Activated CD4-positive, alpha-beta T cell treated with anti-CD3 and anti-CD28 coated beads for 1 hour (primary cell): Measurements from ENCODE around the gene OTOP2.

Experiments used
- DNase-seq: peaks from one replicate; pipeline ENCODE4 v3.0.0-alpha.2; 2020

Gene OTOP2, protein sequence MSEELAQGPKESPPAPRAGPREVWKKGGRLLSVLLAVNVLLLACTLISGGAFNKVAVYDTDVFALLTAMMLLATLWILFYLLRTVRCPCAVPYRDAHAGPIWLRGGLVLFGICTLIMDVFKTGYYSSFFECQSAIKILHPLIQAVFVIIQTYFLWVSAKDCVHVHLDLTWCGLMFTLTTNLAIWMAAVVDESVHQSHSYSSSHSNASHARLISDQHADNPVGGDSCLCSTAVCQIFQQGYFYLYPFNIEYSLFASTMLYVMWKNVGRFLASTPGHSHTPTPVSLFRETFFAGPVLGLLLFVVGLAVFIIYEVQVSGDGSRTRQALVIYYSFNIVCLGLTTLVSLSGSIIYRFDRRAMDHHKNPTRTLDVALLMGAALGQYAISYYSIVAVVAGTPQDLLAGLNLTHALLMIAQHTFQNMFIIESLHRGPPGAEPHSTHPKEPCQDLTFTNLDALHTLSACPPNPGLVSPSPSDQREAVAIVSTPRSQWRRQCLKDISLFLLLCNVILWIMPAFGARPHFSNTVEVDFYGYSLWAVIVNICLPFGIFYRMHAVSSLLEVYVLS

DNA sequence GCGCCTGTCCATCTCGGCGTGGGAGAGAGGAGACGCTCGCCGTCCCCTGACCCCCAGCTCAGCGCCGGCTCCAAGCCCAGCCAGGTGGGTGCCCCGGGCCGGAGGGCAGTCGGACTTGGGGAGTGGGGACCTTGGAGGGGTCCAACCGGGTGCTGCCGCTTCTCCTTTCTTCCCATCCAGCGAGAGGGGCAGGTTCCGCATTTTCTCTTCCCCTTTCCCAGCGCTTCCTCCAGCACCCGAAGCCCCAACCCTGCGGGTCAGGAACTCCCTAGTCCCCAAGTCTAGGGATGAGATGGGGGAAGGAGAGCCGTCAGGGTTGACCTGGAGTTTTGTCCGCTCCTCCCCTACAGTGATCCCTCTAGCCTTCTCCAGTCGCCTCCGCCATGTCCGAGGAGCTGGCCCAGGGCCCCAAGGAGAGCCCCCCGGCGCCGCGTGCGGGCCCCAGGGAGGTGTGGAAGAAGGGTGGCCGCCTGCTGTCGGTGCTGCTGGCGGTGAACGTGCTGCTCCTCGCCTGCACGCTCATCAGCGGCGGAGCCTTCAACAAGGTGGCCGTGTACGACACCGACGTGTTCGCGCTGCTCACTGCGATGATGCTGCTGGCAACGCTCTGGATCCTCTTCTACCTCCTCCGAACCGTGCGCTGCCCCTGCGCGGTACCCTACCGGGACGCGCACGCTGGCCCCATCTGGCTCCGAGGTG lies at the start of gene OTOP2:
Gene OTOP2, plus strand, starts transcription at position 24 of the 699 bp plus-strand sequence. Its CDS starts 360 bp downstream, at position 384.
- no peak for DNase-seq

DNA sequence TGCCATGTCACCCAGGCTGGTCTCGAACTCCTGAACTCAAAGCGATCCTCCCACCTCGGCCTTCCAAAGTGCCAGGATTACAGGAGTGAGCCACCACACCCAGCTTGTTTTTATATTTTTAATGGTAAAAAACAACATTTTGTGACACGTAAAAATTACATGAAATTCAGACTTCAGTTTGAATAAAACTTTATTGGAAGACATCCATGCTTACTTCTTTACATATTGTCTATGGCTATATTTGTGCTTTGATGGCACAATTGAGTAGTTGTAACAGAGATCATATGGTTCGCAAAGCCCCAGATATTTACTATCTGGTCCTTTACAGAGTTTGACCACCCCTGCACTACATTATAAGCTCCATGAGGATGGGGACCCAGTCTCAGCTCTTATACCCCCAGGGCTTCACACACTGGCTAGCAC lies 49.4 kb upstream of the OTOP2 start:
- no peak for DNase-seq

DNA sequence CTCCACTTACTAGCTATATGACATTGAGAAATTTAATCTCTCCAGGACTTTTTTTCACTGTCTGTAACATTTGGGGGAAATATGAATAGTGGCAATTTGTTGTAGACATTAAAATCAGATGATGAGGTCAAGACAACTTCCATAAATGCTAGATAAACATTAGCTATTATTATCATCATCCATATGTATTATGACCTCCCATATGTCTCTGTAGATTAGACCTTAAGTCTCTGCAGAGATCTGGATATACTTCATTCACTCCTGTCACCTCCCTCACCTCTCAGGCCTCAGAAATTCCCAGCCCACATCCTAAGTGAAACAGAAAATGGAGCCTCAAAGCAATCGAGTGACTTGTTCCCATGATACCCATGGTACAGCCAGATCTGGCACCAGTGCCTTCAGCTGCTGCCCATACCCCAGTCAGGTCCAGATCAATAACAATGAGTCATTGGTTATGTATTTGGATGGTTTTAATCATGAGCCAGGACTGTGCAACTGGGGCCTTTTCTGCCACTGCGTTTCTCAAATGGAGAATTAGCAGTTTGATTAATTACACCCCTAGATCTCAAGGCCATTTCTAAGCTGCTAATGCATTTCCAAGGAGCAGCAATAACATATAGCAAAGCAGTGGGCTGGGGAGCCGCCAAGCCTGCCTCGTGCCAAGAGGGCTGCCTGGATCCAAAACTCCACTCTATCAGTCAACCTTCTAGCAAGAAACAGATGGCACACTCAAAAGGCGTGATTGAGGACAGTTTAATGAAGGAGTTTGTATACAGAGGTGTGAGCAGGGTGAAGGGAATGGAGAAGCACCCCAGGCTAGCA lies 48.7 kb upstream of the OTOP2 start:
- DNase-seq = no peak

DNA sequence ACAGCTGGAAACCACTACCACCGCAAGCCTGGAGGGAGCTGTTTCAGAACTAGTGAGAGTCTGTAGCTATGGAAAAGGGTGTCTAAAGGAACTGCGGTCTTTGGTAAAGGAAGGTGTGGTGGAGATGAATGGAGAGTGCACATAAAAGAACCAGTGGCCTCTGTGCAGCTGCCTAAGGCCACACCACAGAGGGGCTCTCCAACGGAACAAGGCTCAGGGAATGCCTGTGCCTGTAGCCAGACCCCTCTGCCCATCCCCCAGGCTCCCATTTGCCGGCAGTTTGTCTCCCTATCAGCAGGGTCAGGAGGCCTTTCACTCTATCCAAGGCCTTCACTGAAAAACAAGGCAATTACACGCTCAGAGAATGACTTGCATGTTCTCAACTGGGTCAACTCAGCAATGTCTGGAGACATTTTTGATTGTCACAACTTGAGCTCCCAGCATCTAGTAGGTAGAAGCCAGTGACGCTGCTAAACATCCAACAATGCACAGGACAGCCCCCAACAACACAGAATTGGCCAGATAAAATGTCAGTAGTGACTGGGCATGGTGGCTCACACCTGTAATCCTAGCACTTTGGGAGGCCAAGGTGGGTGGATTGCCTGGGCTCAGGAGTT lies 48.0 kb upstream of the OTOP2 start:
- DNase-seq = no peak

DNA sequence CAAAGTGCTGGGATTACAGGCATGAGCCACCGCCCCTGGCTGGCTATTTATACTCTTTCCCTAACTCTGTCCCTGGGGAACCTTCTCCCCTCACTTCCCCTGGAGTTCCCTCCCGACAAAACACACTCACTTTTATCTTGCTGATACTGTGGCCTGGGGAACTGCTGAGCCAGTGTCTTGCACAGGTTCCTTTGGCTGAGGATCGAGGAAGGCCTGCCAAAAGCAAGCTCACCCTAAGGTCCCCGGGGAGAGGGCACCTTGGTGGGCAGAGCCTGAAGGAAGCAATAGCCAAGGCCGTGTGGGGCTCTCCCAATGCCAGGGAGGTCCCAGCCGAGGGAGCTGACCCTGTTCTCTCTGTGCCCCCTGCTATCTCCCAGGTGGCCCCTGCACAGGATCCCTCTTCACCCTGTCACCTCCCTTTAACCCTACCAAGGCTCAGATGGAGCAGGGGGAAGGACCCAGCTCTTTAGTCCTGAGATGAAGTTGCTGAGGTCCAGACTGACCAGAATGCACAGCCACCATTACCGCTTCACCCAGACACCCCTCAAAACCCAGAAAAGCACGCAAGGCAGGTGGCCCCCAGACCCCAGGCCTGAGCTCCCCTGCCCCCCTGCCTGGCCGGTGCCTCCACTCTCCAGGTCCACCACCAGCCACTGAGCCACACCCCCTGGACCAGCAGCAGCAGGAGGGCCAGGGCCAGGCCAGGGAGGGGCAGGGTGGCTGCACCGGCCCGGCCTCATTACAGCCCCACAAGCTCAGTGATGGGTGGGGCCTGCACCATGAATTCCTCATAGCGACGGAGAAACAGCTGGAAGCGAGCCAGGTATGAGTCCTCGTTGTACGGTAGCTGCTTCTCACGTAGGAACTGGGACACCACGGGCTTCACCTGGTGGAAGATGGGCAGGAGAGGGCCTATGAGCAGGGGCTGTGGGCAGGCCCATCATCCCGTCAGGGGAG lies 46.2 kb upstream of the OTOP2 start:
- no peak for DNase-seq

DNA sequence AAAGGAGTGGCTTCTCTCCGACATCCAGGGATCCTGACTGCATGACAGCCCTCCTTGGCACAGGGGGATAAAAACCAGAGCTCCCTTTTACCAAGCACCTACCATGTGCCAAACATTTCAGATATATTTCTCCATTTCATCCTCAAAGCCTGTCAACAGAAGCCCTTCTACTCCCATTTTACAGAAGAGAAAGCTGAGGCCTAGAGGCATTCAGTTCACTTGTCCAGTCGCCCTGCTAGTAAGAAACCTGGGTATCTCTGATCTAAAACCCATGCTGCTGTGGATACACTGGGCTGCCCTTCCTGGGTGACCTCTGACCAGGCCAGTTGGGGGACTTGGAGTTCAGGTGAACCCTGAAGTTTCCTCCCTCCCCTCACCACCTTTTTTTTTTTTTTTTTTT lies 45.4 kb upstream of the OTOP2 start:
- no peak for DNase-seq

DNA sequence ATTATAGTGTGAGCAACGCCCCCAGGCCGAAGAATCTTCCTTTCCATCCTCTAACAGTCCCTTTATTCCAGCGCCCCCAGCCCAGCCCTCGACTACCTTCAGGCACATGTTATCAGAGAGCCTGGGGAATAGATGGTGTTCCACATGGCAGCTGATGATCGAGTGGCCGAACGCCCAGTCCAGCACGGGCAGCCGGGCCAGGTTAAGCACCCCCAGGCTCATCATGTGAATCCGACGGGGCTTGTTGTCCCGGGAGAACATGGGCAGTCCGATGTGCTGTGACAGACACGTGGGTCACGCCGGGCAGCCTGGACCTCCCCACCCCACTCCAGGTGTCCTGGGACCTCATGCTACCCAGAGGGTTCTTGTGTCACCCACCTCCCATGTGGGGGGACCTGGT lies 44.8 kb upstream of the OTOP2 start:
- DNase-seq = no peak

DNA sequence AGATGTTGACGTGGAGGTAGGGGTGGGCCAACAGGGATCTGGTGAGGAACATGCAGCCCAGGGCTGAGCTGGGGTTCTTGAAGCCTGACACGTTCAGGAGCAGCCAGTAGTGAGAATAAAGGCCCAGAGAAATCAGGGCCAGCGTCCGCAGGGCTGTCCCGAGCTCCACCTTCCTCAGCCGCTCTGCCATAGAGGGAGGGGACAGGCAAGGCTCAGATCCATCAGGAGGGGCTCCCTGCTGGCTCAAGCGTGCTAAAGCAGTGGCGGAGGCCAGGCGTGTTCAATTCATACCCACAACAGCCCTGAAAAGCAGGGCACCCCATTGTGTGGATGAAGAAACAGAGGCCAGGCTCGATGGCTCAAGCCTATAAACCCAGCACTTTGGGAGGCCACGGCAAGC lies 43.0 kb upstream of the OTOP2 start:
- no peak for DNase-seq

DNA sequence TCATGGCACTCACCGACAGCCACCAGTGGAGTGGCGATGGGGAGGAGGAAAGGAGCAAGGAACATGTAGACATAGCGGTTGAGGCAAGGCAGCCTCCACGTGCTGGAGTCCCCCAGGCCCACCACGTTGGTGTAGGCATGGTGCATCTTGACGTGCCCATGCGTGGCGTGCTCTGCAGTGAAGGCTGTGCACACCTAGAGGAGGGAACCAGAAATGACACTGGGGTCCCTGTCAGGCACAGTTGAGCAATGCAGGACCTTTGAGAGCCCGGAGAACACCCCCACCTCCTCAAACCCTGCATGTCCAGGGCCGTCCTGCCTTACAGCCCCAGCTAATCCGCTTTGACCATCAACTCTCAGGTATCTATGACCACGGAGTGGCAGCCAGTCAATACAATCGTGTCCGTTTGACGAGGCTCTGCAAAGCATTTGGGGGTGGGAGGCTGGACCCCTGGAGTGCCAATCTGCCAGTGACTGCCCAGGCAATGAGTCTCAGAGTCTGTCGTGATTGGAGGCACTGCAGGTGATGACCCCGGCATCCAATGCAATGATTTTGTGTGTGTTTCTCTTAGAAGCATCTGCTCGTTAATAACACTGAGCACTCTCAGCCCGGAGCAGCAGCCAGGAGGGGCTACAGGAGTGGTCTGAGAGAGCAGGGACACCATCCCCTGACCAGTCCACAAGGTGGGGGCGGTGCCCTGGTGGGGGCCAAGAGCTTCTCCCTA lies 41.4 kb upstream of the OTOP2 start:
- no peak for DNase-seq

DNA sequence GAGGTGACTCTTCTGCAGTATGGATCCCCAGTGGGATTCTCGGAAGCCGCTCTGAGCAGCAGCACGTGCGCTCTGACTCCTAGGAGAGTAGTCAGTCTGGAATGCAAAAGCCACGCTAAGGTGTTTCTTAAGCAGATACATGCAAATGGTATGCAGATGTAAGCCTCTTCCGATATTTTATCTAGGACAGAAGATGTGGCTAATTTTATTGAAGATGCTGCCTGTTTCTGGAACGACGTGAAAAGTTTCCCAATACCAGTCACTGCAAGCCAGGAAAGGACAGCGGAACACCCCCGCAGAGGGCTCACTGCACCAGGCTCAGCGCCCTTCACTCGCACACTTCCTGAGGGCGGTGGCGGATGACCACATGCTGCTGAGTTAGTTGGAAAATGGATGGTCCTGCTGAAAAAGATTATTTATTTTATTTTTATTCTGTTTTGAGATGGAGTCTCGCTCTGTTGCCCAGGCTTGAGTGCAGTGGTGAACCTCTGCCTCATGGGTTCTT lies 40.8 kb upstream of the OTOP2 start:
- no peak for DNase-seq

DNA sequence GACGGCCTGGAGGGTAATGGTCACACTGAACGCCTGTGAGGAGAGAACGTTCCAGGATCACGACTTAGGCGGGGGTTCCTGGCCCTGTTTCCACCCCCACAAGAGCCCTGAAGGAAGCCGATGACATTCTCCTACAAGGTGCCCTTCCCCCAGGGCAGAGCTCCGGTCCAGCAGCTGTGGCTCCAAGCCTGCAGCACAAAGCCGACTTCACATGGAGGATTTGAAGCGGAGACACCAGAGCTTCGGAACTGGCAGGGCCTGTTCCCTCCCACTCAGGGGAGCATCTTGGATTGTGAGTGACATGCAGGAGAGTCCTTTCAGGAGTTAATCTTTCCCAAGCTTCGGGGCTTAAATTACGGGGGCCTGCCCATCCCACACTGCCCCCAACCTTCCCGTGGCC lies 35.6 kb upstream of the OTOP2 start:
- DNase-seq = no peak

DNA sequence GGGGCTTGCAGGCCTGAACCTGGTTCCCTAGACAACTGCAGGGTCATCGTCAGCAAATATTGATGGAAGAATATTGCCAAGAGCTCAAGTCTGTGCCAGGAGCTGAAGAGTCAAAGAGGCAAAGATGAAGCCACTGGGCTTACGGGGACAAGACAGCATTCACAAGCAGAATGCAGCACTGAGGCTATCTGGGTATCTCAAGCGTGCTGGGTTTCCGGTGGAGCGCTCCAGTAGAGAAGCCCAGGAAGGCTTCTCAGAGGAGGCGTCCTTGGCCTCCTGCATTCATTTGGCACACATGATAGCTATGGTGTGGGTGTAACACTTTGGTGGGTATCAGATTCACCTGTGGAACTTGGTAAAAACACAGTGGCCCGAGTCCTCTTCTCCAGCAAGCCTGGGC lies 33.5 kb upstream of the OTOP2 start:
- DNase-seq = no peak

DNA sequence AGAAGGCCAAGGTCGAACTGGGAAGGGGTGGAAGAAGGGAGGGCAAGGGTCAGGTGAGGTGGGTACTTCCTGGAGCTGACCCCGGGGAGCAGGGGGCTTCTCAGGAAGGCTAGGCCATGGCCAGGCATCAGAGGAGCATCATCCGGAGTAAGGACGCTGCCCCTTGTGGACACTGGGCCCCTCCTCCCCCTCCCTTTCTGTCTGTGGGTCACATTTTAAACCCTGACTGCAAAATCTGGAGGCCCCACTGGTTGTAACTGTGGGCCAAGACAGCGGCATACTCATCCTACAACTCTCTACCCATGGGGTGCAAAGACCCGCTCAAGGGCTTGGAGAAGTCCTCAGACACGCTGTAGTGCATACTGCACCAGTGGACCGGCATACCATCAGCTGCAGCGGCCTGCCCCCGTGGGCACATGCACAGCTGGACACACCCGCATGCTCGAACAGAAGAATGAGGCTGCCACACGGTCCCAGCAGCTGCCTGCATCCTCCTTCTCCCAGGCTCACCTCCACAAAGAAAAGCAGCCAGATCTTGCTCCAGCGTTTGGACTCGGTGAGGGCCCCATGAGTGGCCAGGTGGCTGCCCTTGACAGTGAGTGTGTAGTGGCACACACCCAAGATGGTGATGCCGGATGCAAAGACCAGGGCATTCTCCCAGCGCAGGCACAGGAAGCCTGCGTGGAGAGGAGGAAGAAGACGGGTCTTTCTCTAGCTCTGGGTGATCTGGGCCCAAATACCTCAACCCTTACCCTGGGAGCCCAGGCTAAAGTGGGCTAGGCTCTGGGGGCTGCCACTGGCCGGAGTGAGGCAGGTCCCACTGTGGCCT lies 31.8 kb upstream of the OTOP2 start:
- DNase-seq = no peak

DNA sequence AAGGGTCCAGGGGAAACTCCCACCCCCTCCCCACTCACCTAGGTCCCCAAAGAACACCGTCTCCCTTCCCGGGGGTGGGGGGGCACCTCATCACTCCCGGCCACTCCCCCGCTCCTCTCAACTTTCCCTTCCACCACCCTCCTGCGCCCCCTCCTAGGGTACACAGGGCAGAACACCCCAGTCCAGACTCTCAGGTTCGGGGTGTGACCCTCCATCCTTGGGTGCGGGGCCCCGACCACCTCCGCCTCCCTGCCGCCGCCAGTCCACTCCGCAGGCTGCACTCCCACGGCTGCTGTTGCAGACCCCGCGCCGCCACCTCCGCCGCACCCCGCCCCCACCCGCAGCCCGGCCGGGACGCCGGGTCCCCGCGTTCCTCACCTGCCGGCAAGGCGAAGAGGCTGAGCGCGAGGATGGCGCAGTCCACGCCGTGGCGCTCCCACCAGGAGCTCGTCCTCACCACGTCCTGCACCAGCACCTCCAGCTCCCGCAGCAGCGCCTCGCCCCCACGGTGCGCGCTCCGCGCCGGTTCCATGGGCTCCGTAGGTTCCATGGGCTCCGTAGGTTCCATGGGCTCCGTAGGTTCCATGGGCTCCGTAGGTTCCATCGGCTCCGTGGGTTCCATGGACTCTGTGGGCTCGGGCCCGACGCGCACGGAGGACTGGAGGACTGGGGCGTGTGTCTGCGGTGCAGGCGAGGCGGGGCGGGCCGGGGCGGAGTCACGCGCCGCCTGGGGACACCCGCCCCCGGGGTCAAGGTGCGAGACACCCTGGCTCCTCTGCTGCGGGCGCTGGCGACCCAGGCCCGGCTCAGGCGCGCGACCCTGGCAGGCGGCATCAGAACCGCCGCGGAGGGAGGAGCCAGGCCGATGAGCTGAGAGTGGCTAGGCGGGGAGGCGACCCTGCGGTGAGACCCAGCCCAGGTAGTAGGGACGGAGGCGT lies 30.8 kb upstream of the OTOP2 start, which contains the start of gene FADS6:
Gene FADS6, minus strand, starts transcription at position 660 of the 938 bp plus-strand sequence. Its CDS starts 38 bp downstream, at position 622.
- DNase-seq = no peak

DNA sequence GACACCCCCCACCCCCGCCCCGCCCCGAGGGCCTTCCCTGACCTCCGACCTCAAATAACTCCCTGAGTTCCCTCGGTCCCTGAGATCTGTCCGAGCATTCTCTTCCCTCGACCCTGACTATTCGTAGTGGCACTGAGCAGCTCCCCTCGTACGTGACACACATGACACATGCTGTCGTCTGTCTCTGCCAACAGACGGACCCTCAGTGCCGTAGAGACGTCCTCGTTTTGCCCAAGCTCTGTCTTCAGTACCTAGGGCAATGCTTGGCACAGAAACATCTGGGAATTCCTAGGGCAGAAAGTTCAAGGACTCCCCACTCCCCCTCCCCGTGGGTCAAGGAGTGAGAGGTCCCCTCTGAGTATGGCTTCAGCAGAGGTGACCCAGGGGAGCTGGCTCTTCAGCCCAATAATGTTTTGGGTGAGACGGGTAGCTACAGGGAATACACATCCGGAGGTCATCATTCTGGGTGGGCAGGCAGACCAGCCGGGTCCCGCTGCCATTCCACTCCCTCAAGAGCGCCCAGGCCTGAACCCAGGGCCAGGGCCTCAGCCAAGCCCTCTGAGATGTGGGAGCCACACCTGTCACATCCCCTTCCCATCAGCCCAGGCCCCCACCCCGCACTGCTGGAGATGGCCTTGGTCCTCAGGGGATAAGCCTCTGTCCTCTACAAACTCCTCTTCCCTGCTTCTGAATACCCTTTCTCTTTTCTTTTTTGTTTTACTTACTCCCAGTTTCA lies 30.0 kb upstream of the OTOP2 start:
- DNase-seq = no peak

DNA sequence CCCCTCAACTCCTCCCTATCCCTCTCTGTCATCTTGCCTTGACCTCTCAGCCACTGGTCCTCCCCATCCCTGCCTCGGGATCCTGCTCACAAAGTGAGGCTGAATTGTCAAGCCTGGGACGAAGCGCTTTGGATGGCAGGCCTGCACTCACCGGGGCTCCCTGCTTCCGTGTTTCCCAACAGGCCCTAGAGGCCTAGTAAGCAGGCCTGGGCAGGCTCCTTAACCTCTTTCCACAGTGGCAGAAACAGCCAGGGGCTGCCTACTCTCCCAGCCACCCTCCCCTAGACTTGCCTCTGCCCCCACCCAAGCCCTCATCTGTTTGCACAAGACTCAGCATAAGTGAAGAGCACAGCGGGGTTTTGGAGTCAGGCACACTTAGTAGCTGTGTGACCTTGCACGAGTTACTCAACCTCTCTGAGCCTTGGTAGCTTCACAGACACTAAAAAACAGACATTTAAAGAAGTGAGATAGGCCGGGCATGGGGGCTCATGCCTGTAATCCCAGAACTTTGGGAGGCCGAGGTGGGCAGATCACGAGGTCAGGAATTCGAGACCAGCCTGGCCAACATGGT lies 25.6 kb upstream of the OTOP2 start:
- DNase-seq = no peak

DNA sequence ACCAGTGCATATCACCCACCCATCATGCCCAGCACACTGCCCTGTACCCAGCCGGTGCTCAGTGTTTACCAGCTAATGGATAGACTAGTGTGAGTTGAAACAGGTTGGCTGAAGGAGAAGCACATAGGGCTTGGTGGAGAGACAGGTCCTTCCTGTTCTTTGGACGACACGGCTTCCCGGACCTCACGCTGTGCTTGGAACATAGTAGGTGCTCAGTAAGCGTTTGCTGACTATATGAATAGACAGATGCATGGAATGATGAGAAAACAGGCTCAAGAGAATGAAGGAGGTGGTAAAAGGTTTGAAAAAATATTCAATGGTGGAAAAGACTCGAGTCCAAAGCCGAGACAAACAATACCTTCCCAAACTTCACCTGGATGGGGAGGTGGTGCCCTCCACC lies 23.9 kb upstream of the OTOP2 start:
- no peak for DNase-seq
